Measurements from ENCODE around the gene NRBF2. TPM values are rescaled to one million over a fixed set of nuclear protein-coding genes. Genes with fewer than 3 reads are reported as not detected.

The NRBF2 gene
- total RNA-seq, 1 donor from 2014 or later, result 40.0 TPM

DNA sequence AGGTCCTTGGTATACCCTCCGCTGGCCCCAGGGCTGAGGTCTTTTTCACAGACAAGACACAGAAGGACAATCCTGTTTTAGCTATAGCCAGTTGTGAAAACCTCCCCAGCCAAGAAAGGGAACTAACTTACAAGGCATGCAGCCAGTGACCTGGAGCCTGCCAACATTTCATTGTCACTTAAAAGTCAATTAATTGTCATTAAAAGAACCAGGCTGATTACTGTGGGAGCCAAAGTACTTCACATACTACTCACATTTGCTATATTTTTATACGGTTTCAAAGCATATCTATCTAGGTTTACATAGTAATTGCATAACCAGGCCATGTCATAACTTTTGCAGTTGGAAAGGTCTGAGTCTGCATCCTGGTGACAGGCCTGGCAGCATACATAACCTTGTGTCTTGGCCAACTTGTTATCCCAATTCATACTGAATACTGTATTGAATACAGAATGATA, 31.1 kb downstream of the NRBF2 start:
- DNase-seq (ENCODE audit: low read depth) (peak; percentile 28), FAIRE-seq (no peak)
- no peak for TF ChIP-seq CTCF (IDR thresholded peaks at IDR 0.05; ENCODE audit: insufficient read depth, low read length, severe bottlenecking)
- Histone ChIP-seq H3K4me3 (ENCODE audit: low read depth, low read length) (no peak overlapping the region), H3K27me3 (ENCODE audit: control insufficient read depth, insufficient read depth, low read length) (no peaks in the 10 kb centered on the region), H3K36me3 (ENCODE audit: control insufficient read depth, insufficient read depth, low read length) (no peaks in the 10 kb centered on the region)

DNA sequence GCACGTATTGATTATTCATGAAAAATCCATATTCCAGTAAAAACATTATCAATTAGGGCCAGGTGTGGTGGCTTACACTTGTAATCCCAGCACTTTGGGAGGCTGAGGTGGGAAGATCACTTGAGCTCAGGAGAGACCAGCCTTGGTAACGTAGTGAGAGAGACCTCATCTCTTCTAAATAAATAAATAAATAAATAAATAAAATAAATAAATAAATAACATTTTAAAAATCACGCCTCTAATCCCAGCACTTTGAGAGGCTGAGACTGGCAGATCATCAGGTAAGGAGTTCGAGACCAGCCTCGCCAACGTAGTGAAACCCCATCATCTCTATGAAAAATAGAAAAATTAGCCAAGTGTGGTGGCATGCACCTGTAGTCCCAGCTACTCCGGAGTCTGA, 32.1 kb downstream of the NRBF2 start:
- no peak for TF ChIP-seq CTCF (IDR thresholded peaks at IDR 0.05; ENCODE audit: insufficient read depth, low read length, severe bottlenecking)

GRCh38 chr10:63166742-63167258, 33.7 kb downstream of the NRBF2 start:
- H3K36me3 ChIP-seq (ENCODE audit: control insufficient read depth, insufficient read depth, low read length), result peaks cover 3% of the 10 kb centered on the region
- FAIRE-seq, result no peak

More for the DNA sequence above, 32.1 kb downstream of the NRBF2 start:
- FAIRE-seq (no peak), DNase-seq (ENCODE audit: low read depth) (no peak)
- H3K27me3 ChIP-seq (ENCODE audit: control insufficient read depth, insufficient read depth, low read length), result no peaks in the 10 kb centered on the region
- peaks cover under 1% of the 10 kb centered on the region for H3K36me3 ChIP-seq (ENCODE audit: control insufficient read depth, insufficient read depth, low read length)
- H3K4me3 ChIP-seq (ENCODE audit: low read depth, low read length), result no peak overlapping the region

DNA sequence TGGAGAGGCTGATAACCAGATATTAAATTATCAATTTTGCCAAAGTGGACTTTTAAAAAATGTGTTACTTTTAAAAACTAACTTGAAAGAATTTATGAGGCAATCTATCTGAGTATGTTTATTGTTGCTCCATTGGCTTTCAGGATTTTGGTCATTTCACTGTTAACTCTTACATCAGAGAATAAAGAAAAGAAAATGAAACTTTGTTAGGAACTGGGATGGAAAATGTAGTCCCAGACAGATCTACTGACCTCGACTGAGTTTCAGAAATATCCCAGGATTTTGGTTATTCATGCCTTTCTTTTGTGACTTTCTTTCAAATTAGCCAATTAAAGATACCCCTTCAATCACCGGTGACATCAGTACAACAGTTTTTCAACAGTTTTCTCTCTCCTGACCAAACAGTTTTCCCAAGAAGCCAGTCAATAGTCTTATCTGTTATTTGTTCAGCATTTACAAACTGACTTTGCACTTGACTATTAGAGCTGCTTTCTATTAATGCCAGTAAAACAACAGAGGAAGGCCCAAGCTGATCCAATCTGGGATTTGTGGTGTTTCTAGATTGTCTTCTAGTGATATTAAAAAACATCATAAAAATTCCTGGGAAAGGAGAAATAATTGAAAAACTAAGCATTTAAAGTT, 35.8 kb downstream of the NRBF2 start:
- Histone ChIP-seq H3K4me3 (ENCODE audit: low read depth, low read length) (no peak overlapping the region), H3K36me3 (ENCODE audit: control insufficient read depth, insufficient read depth, low read length) (peaks cover 5% of the 10 kb centered on the region), H3K27me3 (ENCODE audit: control insufficient read depth, insufficient read depth, low read length) (no peaks in the 10 kb centered on the region)
- no peak for TF ChIP-seq CTCF (IDR thresholded peaks at IDR 0.05; ENCODE audit: insufficient read depth, low read length, severe bottlenecking)
- DNase-seq (ENCODE audit: low read depth), result no peak
- FAIRE-seq, result no peak

More at GRCh38 chr10:63166742-63167258, 33.7 kb downstream of the NRBF2 start:
- H3K4me3 ChIP-seq (ENCODE audit: low read depth, low read length), result no peak overlapping the region
- peak; percentile 79 for DNase-seq (ENCODE audit: low read depth)
- peak; percentile 60 for TF ChIP-seq CTCF (IDR thresholded peaks at IDR 0.05; ENCODE audit: insufficient read depth, low read length, severe bottlenecking)
- H3K27me3 ChIP-seq (ENCODE audit: control insufficient read depth, insufficient read depth, low read length), result no peaks in the 10 kb centered on the region

DNA sequence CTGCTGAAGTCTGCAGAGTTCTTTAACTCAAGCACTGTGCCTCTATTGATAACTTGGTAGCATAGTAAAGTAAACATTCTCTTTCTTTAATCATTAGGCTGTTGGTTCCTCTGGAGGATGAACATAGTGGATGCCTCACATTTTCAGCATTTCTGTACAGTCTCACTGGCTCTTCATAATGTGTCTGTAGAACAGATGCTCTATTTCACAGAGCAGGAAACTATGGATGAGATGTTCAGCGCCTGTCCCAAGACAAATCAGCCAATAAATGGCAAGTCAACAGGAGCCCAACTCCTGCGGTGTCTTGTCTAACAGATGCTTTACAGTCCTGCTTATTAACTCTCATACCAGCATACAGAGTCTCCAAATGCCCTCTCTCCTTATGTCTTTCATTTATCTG, 36.5 kb downstream of the NRBF2 start:
- no peak for TF ChIP-seq CTCF (IDR thresholded peaks at IDR 0.05; ENCODE audit: insufficient read depth, low read length, severe bottlenecking)
- no peak for FAIRE-seq
- H3K27me3 ChIP-seq (ENCODE audit: control insufficient read depth, insufficient read depth, low read length), result no peaks in the 10 kb centered on the region
- no peak for DNase-seq (ENCODE audit: low read depth)
- peaks cover 5% of the 10 kb centered on the region for H3K36me3 ChIP-seq (ENCODE audit: control insufficient read depth, insufficient read depth, low read length)
- no peak overlapping the region for H3K4me3 ChIP-seq (ENCODE audit: low read depth, low read length)

Data from bronchial epithelial cell (primary cell).